ENCODE data around the gene CLEC1A.

CLEC1A gene

GRCh38 chr12:10121278-10121677 is 22.5 kb upstream of the CLEC1A start:
- ChIA-PET POLR2A (no interaction called here), CTCF (no interaction called here)
- DNase-seq (ENCODE audit: low read depth, low spot score) = no peak
- no peak overlapping the region for H3K4me3 ChIP-seq (ENCODE audit: low read depth, low read length)
- no peak for TF ChIP-seq CTCF (IDR thresholded peaks at IDR 0.05; ENCODE audit: insufficient read depth, low read length, missing control alignments)

- no peak overlapping the region for H3K4me3 ChIP-seq (ENCODE audit: low read depth, low read length)
- no peak for DNase-seq (ENCODE audit: low read depth, low spot score)
- no peak for TF ChIP-seq CTCF (IDR thresholded peaks at IDR 0.05; ENCODE audit: insufficient read depth, low read length, missing control alignments)
- ChIA-PET POLR2A (no interaction called here), CTCF (no interaction called here)
These were observed 20.3 kb upstream of the CLEC1A start for GRCh38 chr12:10119066-10119465.

GRCh38 chr12:10115890-10116289 is 17.1 kb upstream of the CLEC1A start:
- no peak overlapping the region for H3K4me3 ChIP-seq (ENCODE audit: low read depth, low read length)
- ChIA-PET POLR2A (no interaction called here), CTCF (no interaction called here)
- TF ChIP-seq CTCF (IDR thresholded peaks at IDR 0.05; ENCODE audit: insufficient read depth, low read length, missing control alignments) = no peak
- DNase-seq (ENCODE audit: low read depth, low spot score) = no peak

- DNase-seq (ENCODE audit: low read depth, low spot score) = no peak
- ChIA-PET POLR2A (no interaction called here), CTCF (no interaction called here)
- no peak for TF ChIP-seq CTCF (IDR thresholded peaks at IDR 0.05; ENCODE audit: insufficient read depth, low read length, missing control alignments)
- no peak overlapping the region for H3K4me3 ChIP-seq (ENCODE audit: low read depth, low read length)
These were observed 16.5 kb upstream of the CLEC1A start for GRCh38 chr12:10115311-10115710.

GRCh38 chr12:10113920-10114319 is 15.1 kb upstream of the CLEC1A start:
- H3K4me3 ChIP-seq (ENCODE audit: low read depth, low read length) = no peak overlapping the region
- CTCF ChIA-PET = interaction anchor here (1.4 kb wide), 1 partner anchor 11 kb away, joined by 3 read pairs; no protein-coding TSS in a partner anchor
- POLR2A ChIA-PET = no interaction called here
- no peak for TF ChIP-seq CTCF (IDR thresholded peaks at IDR 0.05; ENCODE audit: insufficient read depth, low read length, missing control alignments)
- no peak for DNase-seq (ENCODE audit: low read depth, low spot score)

GRCh38 chr12:10113075-10113474 is 14.3 kb upstream of the CLEC1A start:
- ChIA-PET POLR2A (no interaction called here), CTCF (no interaction called here)
- H3K4me3 ChIP-seq (ENCODE audit: low read depth, low read length) = no peak overlapping the region
- no peak for TF ChIP-seq CTCF (IDR thresholded peaks at IDR 0.05; ENCODE audit: insufficient read depth, low read length, missing control alignments)
- no peak for DNase-seq (ENCODE audit: low read depth, low spot score)
